ENCODE data around the gene PHYKPL. TPM values are rescaled to one million over a fixed set of nuclear protein-coding genes. Genes with fewer than 3 reads are reported as not detected.

Gene PHYKPL
- total and polyA plus RNA-seq, 2 of the 13 experiments (the other 11 are each of a cell fraction or from before 2014, with no cell fraction given), result 18.0 to 78.6 TPM

- peak; percentile 40; the same call in 1 of the 2 replicates for TF ChIP-seq GABPB1 (CRISPR knock-in tag; IDR thresholded peaks at IDR 0.05)
- peak; percentile 32; the same call in 1 of the 2 replicates for TF ChIP-seq SAP130 (CRISPR knock-in tag; IDR thresholded peaks at IDR 0.05; ENCODE audit: low read depth)
- TF ChIP-seq ZNF205 (CRISPR knock-in tag; IDR thresholded peaks at IDR 0.05), result 0 out of 2 replicates have a peak, but pooled peaks have one; percentile 34
- TF ChIP-seq TEAD2 (CRISPR knock-in tag; IDR thresholded peaks at IDR 0.05), result no peak
- no peak for TF ChIP-seq ZNF407 (CRISPR knock-in tag; IDR thresholded peaks at IDR 0.05; ENCODE audit: not compliant biosample characterization)
- 0 out of 2 replicates have a peak, but pooled peaks have one; percentile 20 for TF ChIP-seq ZNF451 (CRISPR knock-in tag; IDR thresholded peaks at IDR 0.05)
- no peak for TF ChIP-seq ZFP90 (CRISPR knock-in tag; IDR thresholded peaks at IDR 0.05; ENCODE audit: borderline replicate concordance)
- no peak for TF ChIP-seq SALL1 (CRISPR knock-in tag; IDR thresholded peaks at IDR 0.05)
- peak; percentile 86; the same call in 1 of the 2 replicates for TF ChIP-seq KDM2A (CRISPR knock-in tag; IDR thresholded peaks at IDR 0.05; ENCODE audit: borderline replicate concordance, low read depth)
- TF ChIP-seq, protein P1, sequence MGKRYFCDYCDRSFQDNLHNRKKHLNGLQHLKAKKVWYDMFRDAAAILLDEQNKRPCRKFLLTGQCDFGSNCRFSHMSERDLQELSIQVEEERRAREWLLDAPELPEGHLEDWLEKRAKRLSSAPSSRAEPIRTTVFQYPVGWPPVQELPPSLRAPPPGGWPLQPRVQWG (CRISPR knock-in tag; IDR thresholded peaks at IDR 0.05; ENCODE audit: borderline replicate concordance, low read depth), result no peak
- no peak for TF ChIP-seq AGO1 (IDR thresholded peaks at IDR 0.05; ENCODE audit: low read depth, low read length, poor library complexity, severe bottlenecking)
- no peak for TF ChIP-seq LBX2 (CRISPR knock-in tag; IDR thresholded peaks at IDR 0.05; ENCODE audit: borderline replicate concordance)
- TF ChIP-seq, protein P2, sequence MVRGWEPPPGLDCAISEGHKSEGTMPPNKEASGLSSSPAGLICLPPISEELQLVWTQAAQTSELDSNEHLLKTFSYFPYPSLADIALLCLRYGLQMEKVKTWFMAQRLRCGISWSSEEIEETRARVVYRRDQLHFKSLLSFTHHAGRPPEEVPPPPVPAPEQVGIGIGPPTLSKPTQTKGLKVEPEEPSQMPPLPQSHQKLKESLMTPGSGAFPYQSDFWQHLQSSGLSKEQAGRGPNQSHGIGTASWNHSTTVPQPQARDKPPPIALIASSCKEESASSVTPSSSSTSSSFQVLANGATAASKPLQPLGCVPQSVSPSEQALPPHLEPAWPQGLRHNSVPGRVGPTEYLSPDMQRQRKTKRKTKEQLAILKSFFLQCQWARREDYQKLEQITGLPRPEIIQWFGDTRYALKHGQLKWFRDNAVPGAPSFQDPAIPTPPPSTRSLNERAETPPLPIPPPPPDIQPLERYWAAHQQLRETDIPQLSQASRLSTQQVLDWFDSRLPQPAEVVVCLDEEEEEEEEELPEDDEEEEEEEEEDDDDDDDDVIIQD (CRISPR knock-in tag; IDR thresholded peaks at IDR 0.05; ENCODE audit: low read depth), result no peak
- TF ChIP-seq SETDB1 (CRISPR knock-in tag; IDR thresholded peaks at IDR 0.05; ENCODE audit: borderline replicate concordance), result no peak
- peak; percentile 53; the same call in 1 of the 2 replicates for TF ChIP-seq ZNF788 (CRISPR knock-in tag; IDR thresholded peaks at IDR 0.05; ENCODE audit: borderline replicate concordance)
- no peak for TF ChIP-seq BRCA1 (CRISPR knock-in tag; IDR thresholded peaks at IDR 0.05)
Observed at GRCh38 chr5:178163772-178164735, 68.5 kb downstream of the PHYKPL start (continued).
